Sigmoid colon (tissue), 4 donors: Measurements from ENCODE around the gene BSND.

ENCODE experiments used
- CTCF ChIP-seq, 4 experiments: fragments of 450-650 bp in 3 of 4; fragments of 200-600 bp in 1 of 4; IDR thresholded peaks; one replicate each; pipeline ENCODE4 v1.5.1; 2016 to 2019; ENCODE audit warnings: antibody characterized with exemption in 4 of 4, mild to moderate bottlenecking in 3 of 4, moderate library complexity in 2 of 4
- EP300 ChIP-seq, 4 donors: sonication (generic); formaldehyde crosslinking; IDR thresholded peaks; one replicate each; pipeline ENCODE4 v1.6.1; 2017; ENCODE audit warnings: antibody characterized with exemption in 4 of 4
- POLR2AphosphoS5 ChIP-seq, 4 donors: sonication (generic); formaldehyde crosslinking; IDR thresholded peaks; one replicate each; pipeline ENCODE4 v1.6.1; 2017; ENCODE audit warnings: antibody characterized with exemption in 4 of 4

GRCh38 chr1:54969879-54970278, 28.9 kb upstream of the BSND start:
- TF ChIP-seq EP300 (IDR thresholded peaks at IDR 0.05) = no peak
- no peak for TF ChIP-seq CTCF (IDR thresholded peaks at IDR 0.05)
- no peak for TF ChIP-seq POLR2AphosphoS5 (IDR thresholded peaks at IDR 0.05)
